GM12878 (cell line): ENCODE results near the gene DIDO1. TPM values are rescaled to one million over a fixed set of nuclear protein-coding genes. Genes with fewer than 3 reads are reported as not detected.

Experiments used
- ATAC-seq: fragments of 200-7000 bp; cut with Tn5 transposase; 3 replicates; pipeline ENCODE4 v1.9.1; 2020; ENCODE audit warnings: mild to moderate bottlenecking, moderate library complexity
- BruUV-seq: library from RNA; stranded (reverse); fragments of 400-500 nt; replicated peaks from 2 replicates; lab custom pipeline; 2021; lab: Mats Ljungman, UMichigan
- CTCF ChIA-PET: fragments of 300-600 bp; sonication (Branson Sonifier 250); formaldehyde crosslinking; extraction: SDS; loops from one replicate; lab custom pipeline; 2021; ENCODE audit warnings: inconsistent platforms; lab: Yijun Ruan, JAX
- POLR2A ChIA-PET: fragments of 350-600 bp; formaldehyde crosslinking; extraction: SDS; loops from one replicate; lab custom pipeline; 2021; ENCODE audit warnings: inconsistent platforms; lab: Charles Lee
- RAD21 ChIA-PET: fragments of 300-600 bp; sonication (Branson Sonifier 250); formaldehyde crosslinking; loops from one replicate; lab custom pipeline; 2023; ENCODE audit warnings: antibody characterized with exemption; ENCODE audit not compliant: unreplicated experiment; lab: Charles Lee
- SMC1A ChIA-PET: fragments of 300-600 bp; sonication (Branson Sonifier 250); formaldehyde crosslinking; loops from one replicate; lab custom pipeline; 2023; ENCODE audit not compliant: unreplicated experiment, uncharacterized antibody; lab: Charles Lee
- DNase-seq: peaks from one replicate; pipeline ENCODE4 v3.0.0-alpha.2; 2011; ENCODE audit warnings: low read depth, low spot score
- FAIRE-seq: peaks from 3 replicates; lab custom pipeline; 2011; peaks lifted over from hg19 to GRCh38; lab: Jason Lieb, UNC
- H2AFZ ChIP-seq: 2 replicates; pipeline ENCODE4 v1.6.0; 2011; ENCODE audit warnings: low read depth, low read length, control low read depth; ENCODE audit not compliant: control insufficient read depth
- H3K27ac ChIP-seq: 2 replicates; pipeline ENCODE4 v1.5.1; 2011; ENCODE audit warnings: control low read depth; ENCODE audit not compliant: control insufficient read depth, insufficient read depth
- H3K27me3 ChIP-seq, 2 experiments: replicated peaks in 1 of 2; 2 replicates each; pipeline versions ENCODE4 v1.6.0 to v1.6.1; 2011; ENCODE audit warnings: low read length in 1 of 2; ENCODE audit not compliant: control insufficient read depth in 2 of 2, insufficient read depth in 2 of 2
- H3K36me3 ChIP-seq, 2 experiments: 2 replicates each; pipeline ENCODE4 v1.5.1; 2011; ENCODE audit warnings: low read length in 1 of 2; ENCODE audit not compliant: control insufficient read depth in 2 of 2, insufficient read depth in 2 of 2
- H3K4me1 ChIP-seq: 2 replicates; pipeline ENCODE4 v1.6.1; 2011; ENCODE audit warnings: mild to moderate bottlenecking, low read length, moderate library complexity, mixed read lengths; ENCODE audit not compliant: control insufficient read depth, insufficient read depth
- H3K4me2 ChIP-seq: 2 replicates; pipeline ENCODE4 v1.6.0; 2011; ENCODE audit warnings: control low read depth; ENCODE audit not compliant: control insufficient read depth, insufficient read depth
- H3K4me3 ChIP-seq: fragments of 200-600 bp; sonication (generic); 2 replicates; pipeline ENCODE4 v1.5.1; 2016
- H3K79me2 ChIP-seq: 2 replicates; pipeline ENCODE4 v1.6.0; 2011; ENCODE audit warnings: low read length; ENCODE audit not compliant: control insufficient read depth, insufficient read depth
- H3K9ac ChIP-seq: 2 replicates; pipeline ENCODE4 v1.8.0; 2011; ENCODE audit warnings: low read length, control low read depth, mixed read lengths; ENCODE audit not compliant: control insufficient read depth, insufficient read depth
- H3K9me3 ChIP-seq: replicated peaks from 3 replicates; pipeline ENCODE4 v1.5.1; 2011; ENCODE audit warnings: mild to moderate bottlenecking, low read length; ENCODE audit not compliant: control insufficient read depth, insufficient read depth
- H4K20me1 ChIP-seq: 2 replicates; pipeline ENCODE4 v1.6.0; 2011; ENCODE audit not compliant: control insufficient read depth, insufficient read depth
- HDGF ChIP-seq: fragments of 450-650 bp; IDR thresholded peaks from 2 replicates; pipeline ENCODE4 v1.6.1; 2016; ENCODE audit warnings: antibody characterized with exemption
- POLR2AphosphoS5 ChIP-seq: IDR thresholded peaks from 2 replicates; pipeline ENCODE4 v1.6.1; 2011; ENCODE audit warnings: mild to moderate bottlenecking, low read length, inconsistent platforms
- RB1 ChIP-seq: fragments of 450-650 bp; formaldehyde crosslinking; IDR thresholded peaks from 2 replicates; pipeline ENCODE4 v1.6.1; 2017; ENCODE audit warnings: mild to moderate bottlenecking, borderline replicate concordance
- RFX5 ChIP-seq: IDR thresholded peaks from 2 replicates; pipeline ENCODE4 v1.6.1; 2011; ENCODE audit warnings: low read depth, low read length, improper control_type of control experiment
- WRNIP1 ChIP-seq: IDR thresholded peaks from 2 replicates; pipeline ENCODE4 v1.6.1; 2011; ENCODE audit warnings: low read depth, low read length, improper control_type of control experiment, borderline replicate concordance
- ZBED1 ChIP-seq: IDR thresholded peaks from 2 replicates; pipeline ENCODE4 v1.6.1; 2016; ENCODE audit warnings: borderline replicate concordance
- ZSCAN29 ChIP-seq: fragments of 450-650 bp; IDR thresholded peaks from 2 replicates; pipeline ENCODE4 v1.6.1; 2017; ENCODE audit warnings: mild to moderate bottlenecking, moderate library complexity
- WGBS: methylation state at CpG from one replicate; pipeline ENCODE4 v1.1.6; 2016; ENCODE audit warnings: low lambda C conversion rate; ENCODE audit not compliant: insufficient replicate concordance, insufficient coverage; ENCODE audit errors: missing lambda C conversion rate; 5-methylcytosine and 5-hydroxymethylcytosine counted together
- in situ Hi-C: fragments of 300-500 bp; cut with MboI; formaldehyde crosslinking; loops from 9 replicates; pipeline ENCODE4 v1.14.3; 2018; ENCODE audit warnings: mixed read lengths
- intact Hi-C: fragments of 100-400 bp; cut with micrococcal nuclease; formaldehyde crosslinking; loops from one replicate; pipeline ENCODE4 v1.14.2; 2022; ENCODE audit not compliant: unreplicated experiment
- polyA plus RNA-seq, 11 experiments: library from polyadenylated mRNA; depleted of rRNA in 4 of 11; unstranded in 6 of 11; stranded (reverse) in 5 of 11; fragments of >200 nt; fragmentation: Nextera tagmentation in 4 of 11; fragmentation: Illumina TruSeq in 1 of 11; extraction: Ambion mirVana in 4 of 11; extraction: Trizol in 1 of 11; gene quantifications; 1 replicate in 1 of 11; 2 replicates in 10 of 11; pipeline versions ENCODE4 v1.2.1 to v1.2.3, GENCODE V29; 2011 to 2016; ENCODE audit warnings: inconsistent platforms in 2 of 11, missing spikeins in 2 of 11, low read depth in 1 of 11
- total RNA-seq, 4 experiments: library from RNA; depleted of rRNA in 3 of 4; stranded (reverse); fragments of >200 nt in 3 of 4; fragmentation: Illumina TruSeq in 1 of 4; extraction: Trizol in 1 of 4; gene quantifications; 2 replicates each; pipeline versions ENCODE4 v1.2.1 to v1.2.3, GENCODE V29; 2013 to 2021
- TF ChIP-seq, protein P1 (sequence below): IDR thresholded peaks from 2 replicates; pipeline ENCODE4 v1.6.1; 2012; ENCODE audit warnings: low read depth, low read length, improper control_type of control experiment

The DIDO1 gene
- total and polyA plus RNA-seq, 10 of the 15 experiments (the other 5 are each of a cell fraction or from before 2014, with no cell fraction given) = 5.5 to 56.4 (median 38.4) TPM

DNA sequence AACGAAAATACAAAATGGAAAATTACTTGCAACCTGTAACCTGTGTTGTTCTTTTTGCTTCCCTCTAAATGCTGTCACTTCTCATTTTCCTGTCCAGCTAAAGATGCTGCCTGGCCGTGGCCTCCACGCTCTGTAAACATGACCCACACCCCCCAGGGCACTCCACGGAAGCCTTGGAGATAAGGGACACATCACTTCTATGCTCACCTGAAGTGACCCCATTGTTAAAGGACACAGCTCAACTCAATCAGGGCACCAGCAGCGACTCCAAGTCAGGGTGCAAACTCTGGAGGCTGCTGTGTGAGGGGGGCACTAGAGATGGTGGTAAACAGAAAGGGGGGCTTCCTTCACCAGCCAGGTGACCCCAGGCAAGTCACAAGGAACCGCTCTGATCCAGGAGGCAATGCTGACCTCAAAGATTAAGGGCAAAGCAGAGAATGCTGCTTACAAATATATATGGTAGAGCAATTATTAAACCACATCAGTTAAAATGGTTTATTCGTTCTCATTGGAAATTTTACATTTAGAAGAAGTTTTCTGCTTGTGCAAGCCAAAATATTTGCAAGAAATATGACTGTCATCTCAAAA lies 13.2 kb downstream of the DIDO1 start:
- ChIA-PET CTCF (interaction anchor here (0.7 to 12.5 kb wide), 3 partner anchors 10 to 21 kb away, joined by 3 to 92 read pairs (median 7); no protein-coding TSS in a partner anchor), POLR2A (interaction anchor here (1.0 kb wide), 1 partner anchor 12 kb away, joined by 3 read pairs; no protein-coding TSS in a partner anchor), SMC1A (interaction anchor here (0.9 to 1.3 kb wide), 5 partner anchors 9 to 96 kb away, joined by 3 to 4 read pairs (median 3); no protein-coding TSS in a partner anchor), RAD21 (no interaction called here)
- DNase-seq (no peak), ATAC-seq (no peak), FAIRE-seq (no peak)
- Histone ChIP-seq H3K4me1 (peaks cover 11% of the 10 kb centered on the region), H3K4me3 (no peak overlapping the region), H2AFZ (no peak overlapping the region), H3K9ac (no peak overlapping the region), H3K4me2 (no peak overlapping the region), H3K36me3 (peaks cover 18 to 30% of the 10 kb centered on the region in 2 experiments), H3K27me3 (no peaks in the 10 kb centered on the region), H3K9me3 (no peaks in the 10 kb centered on the region)
- in situ Hi-C loops = no loop called here
- 91% methylated on average over 7 of the region's 7 CpGs for WGBS
- intact Hi-C loops = no loop called here
- TF ChIP-seq ZBED1 (no peak), WRNIP1 (no peak), RB1 (no peak), ZSCAN29 (no peak), RFX5 (no peak), HDGF (no peak), POLR2AphosphoS5 (no peak)
- TF ChIP-seq, protein P1, sequence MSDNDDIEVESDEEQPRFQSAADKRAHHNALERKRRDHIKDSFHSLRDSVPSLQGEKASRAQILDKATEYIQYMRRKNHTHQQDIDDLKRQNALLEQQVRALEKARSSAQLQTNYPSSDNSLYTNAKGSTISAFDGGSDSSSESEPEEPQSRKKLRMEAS = no peak
- TF ChIP-seq, all 136 proteins: peak for 0
- H4K20me1 ChIP-seq = peaks cover 15% of the 10 kb centered on the region
- H3K27ac ChIP-seq = no peak overlapping the region
- no TSS peak for BruUV-seq
- peaks cover 58% of the 10 kb centered on the region for H3K79me2 ChIP-seq
